OCI-LY3 (cell line): Measurements from ENCODE around the gene COG5.

Source experiments
- CTCF ChIP-seq: fragments of 200-600, 300-600 bp; sonication (generic); IDR thresholded peaks from 2 replicates; pipeline ENCODE4 v1.5.1; 2014; ENCODE audit warnings: antibody characterized with exemption, low read length, low read depth
- EZH2phosphoT487 ChIP-seq: fragments of 200-600 bp; shearing (Covaris generic); IDR thresholded peaks from 2 replicates; pipeline ENCODE4 v1.6.1; 2018; ENCODE audit warnings: antibody characterized with exemption, mixed run types, low read depth

GRCh38 chr7:107446531-107446930 is 117.2 kb downstream of the COG5 start:
- TF ChIP-seq CTCF (no peak), EZH2phosphoT487 (no peak)
